ENCODE measurements around the gene TMEM44.

DNA sequence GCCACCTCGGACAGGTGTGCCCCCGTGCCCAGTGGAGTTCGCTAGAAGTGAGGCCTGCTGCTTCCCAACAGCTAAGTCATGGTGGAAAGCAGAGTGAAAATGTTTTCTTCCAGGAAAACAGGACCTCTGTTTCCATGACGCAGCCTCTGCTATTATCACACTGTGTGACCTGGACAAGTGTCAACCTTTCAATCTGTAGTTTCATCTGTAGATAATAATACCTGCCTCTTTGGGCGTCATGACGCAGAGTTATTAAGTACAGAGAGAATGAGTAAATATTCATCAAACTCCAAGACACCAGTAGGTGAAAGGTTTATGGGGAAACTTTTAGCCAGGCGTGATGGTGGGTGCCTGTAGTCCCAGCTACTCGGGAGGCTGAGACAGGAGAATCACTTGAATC is 62.3 kb downstream of the TMEM44 start:
- TF ChIP-seq CTCF (IDR thresholded peaks at IDR 0.05), result no peak
- TF ChIP-seq POLR2A (IDR thresholded peaks at IDR 0.05), result no peak
